Keratinocyte (primary cell): Measurements from ENCODE around the gene ADIPOR2. TPM values are rescaled to one million over a fixed set of nuclear protein-coding genes. Genes with fewer than 3 reads are reported as not detected.

Source experiments
- DNase-seq: peaks from one replicate; pipeline ENCODE4 v3.0.0-alpha.2; 2011; ENCODE audit warnings: low read depth, missing footprints, low spot score
- FAIRE-seq: peaks from 2 replicates; lab custom pipeline; 2011; peaks lifted over from hg19 to GRCh38; lab: Jason Lieb, UNC
- H2AFZ ChIP-seq: 2 replicates; pipeline ENCODE4 v1.6.0; 2012; ENCODE audit warnings: low read length, control low read depth, inconsistent platforms; ENCODE audit not compliant: control insufficient read depth
- H3K27ac ChIP-seq: 2 replicates; pipeline ENCODE4 v1.5.1; 2011; ENCODE audit warnings: low read length; ENCODE audit not compliant: control insufficient read depth, insufficient read depth
- H3K27me3 ChIP-seq: 3 replicates; pipeline ENCODE4 v1.6.0; 2011; ENCODE audit warnings: low read length; ENCODE audit not compliant: control insufficient read depth, insufficient read depth; ENCODE audit errors: extremely low read depth
- H3K36me3 ChIP-seq, 2 experiments: 2 replicates in 1 of 2; 3 replicates in 1 of 2; pipeline ENCODE4 v1.5.1; 2011; ENCODE audit warnings: low read length in 2 of 2, mild to moderate bottlenecking in 1 of 2; ENCODE audit not compliant: control insufficient read depth in 2 of 2, insufficient read depth in 2 of 2; ENCODE audit errors: extremely low read depth in 1 of 2
- H3K4me1 ChIP-seq: 3 replicates; pipeline ENCODE4 v1.5.1; 2011; ENCODE audit warnings: low read length; ENCODE audit not compliant: control insufficient read depth, insufficient read depth; ENCODE audit errors: extremely low read depth
- H3K4me2 ChIP-seq: 3 replicates; pipeline ENCODE4 v1.6.0; 2011; ENCODE audit warnings: low read depth, low read length; ENCODE audit not compliant: control insufficient read depth, insufficient read depth; ENCODE audit errors: extremely low read depth
- H3K4me3 ChIP-seq, 3 experiments: fragments of 200-600 bp in 1 of 3; sonication (generic) in 1 of 3; 2 replicates in 2 of 3; 3 replicates in 1 of 3; pipeline ENCODE4 v1.5.1; 2011 to 2016; ENCODE audit warnings: low read length in 3 of 3, mild to moderate bottlenecking in 3 of 3, control low read depth in 2 of 3, inconsistent platforms in 1 of 3, low read depth in 1 of 3, mixed read lengths in 1 of 3, mixed run types in 1 of 3, moderate library complexity in 1 of 3; ENCODE audit not compliant: control insufficient read depth in 2 of 3, insufficient read depth in 2 of 3; ENCODE audit errors: extremely low read depth in 1 of 3
- H3K79me2 ChIP-seq: 2 replicates; pipeline ENCODE4 v1.6.0; 2012; ENCODE audit warnings: low read length; ENCODE audit not compliant: control insufficient read depth, insufficient read depth
- H3K9ac ChIP-seq: 3 replicates; pipeline ENCODE4 v1.6.0; 2011; ENCODE audit warnings: low read length; ENCODE audit not compliant: control insufficient read depth, insufficient read depth; ENCODE audit errors: extremely low read depth
- H3K9me1 ChIP-seq: 3 replicates; pipeline ENCODE4 v1.6.0; 2011; ENCODE audit warnings: low read length; ENCODE audit not compliant: control insufficient read depth, insufficient read depth; ENCODE audit errors: extremely low read depth
- H3K9me3 ChIP-seq: 2 replicates; pipeline ENCODE4 v1.5.1; 2012; ENCODE audit warnings: low read depth, low read length; ENCODE audit not compliant: control insufficient read depth
- H4K20me1 ChIP-seq: 3 replicates; pipeline ENCODE4 v1.6.0; 2011; ENCODE audit warnings: low read length; ENCODE audit not compliant: control insufficient read depth, insufficient read depth; ENCODE audit errors: extremely low read depth
- EZH2 ChIP-seq: IDR thresholded peaks from one replicate; pipeline ENCODE4 v1.6.1; 2012; ENCODE audit warnings: inconsistent platforms, mild to moderate bottlenecking, low read length, moderate library complexity
- dilution Hi-C: fragments of 300-500 bp; cut with MboI; formaldehyde crosslinking; loops from one replicate; pipeline ENCODE4 v1.7.0; 2020; ENCODE audit warnings: low sequenced_read_pairs; ENCODE audit not compliant: extremely low pct_ligation_motif_present
- polyA plus RNA-seq, 5 experiments: library from polyadenylated mRNA; depleted of rRNA in 3 of 5; stranded (reverse) in 3 of 5; stranded (forward) in 1 of 5; unstranded in 1 of 5; fragments of >200 nt; gene quantifications; 1 replicate in 1 of 5; 2 replicates in 3 of 5; 3 replicates in 1 of 5; pipeline versions ENCODE4 v1.2.1 to v1.2.3, GENCODE V29; 2011 to 2012; ENCODE audit warnings: missing spikeins in 2 of 5, low read depth in 1 of 5, low replicate concordance in 1 of 5
- TF ChIP-seq, protein P1 (sequence below), 3 experiments: IDR thresholded peaks in 1 of 3; conservative IDR thresholded peaks in 1 of 3; optimal IDR thresholded peaks in 1 of 3; 2 replicates in 2 of 3; 3 replicates in 1 of 3; pipeline versions ENCODE3 to v1.5.1; 2011; ENCODE audit warnings: low read length in 3 of 3, mild to moderate bottlenecking in 3 of 3, moderate library complexity in 2 of 3, control low read depth in 1 of 3, inconsistent platforms in 1 of 3; ENCODE audit not compliant: insufficient read depth in 2 of 3; ENCODE audit errors: extremely low read depth in 1 of 3

The ADIPOR2 gene
- polyA plus RNA-seq, 1 donor (not counting 4 experiments of a cell fraction or from before 2014, with no cell fraction given): 59.4 TPM

DNA sequence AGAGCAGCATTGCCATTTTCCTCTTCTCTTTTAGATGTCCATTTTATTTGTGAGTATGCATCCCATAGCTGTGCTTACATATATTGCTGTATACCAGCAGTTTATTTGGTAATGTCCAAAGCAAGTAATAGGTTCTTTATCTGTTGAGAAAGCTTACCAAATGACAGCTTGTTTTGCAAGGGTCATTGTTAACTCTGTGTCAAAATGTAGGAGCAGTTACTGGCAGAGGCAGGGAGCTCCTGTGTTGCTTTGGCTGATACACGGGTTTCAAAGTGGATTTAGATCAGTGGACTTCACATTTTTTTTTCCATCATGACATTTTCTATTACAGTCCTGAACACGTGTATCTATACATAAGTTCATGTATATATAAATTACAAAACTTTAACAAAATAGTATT is 91.3 kb downstream of the ADIPOR2 start:
- DNase-seq (no peak), FAIRE-seq (no peak)
- dilution Hi-C loops: no loop called here
- Histone ChIP-seq H3K36me3 (peaks cover 13 to 34% of the 10 kb centered on the region in 2 experiments), H3K27ac (no peak overlapping the region), H3K9ac (no peak overlapping the region), H4K20me1 (no peaks in the 10 kb centered on the region), H3K79me2 (peaks cover 1% of the 10 kb centered on the region), H3K4me3 (no peak overlapping the region), H2AFZ (no peak overlapping the region), H3K27me3 (no peaks in the 10 kb centered on the region), H3K4me2 (no peak overlapping the region), H3K9me1 (no peaks in the 10 kb centered on the region), H3K9me3 (no peaks in the 10 kb centered on the region), H3K4me1 (peaks cover 11% of the 10 kb centered on the region)
- TF ChIP-seq EZH2: no peak
- TF ChIP-seq, protein P1, sequence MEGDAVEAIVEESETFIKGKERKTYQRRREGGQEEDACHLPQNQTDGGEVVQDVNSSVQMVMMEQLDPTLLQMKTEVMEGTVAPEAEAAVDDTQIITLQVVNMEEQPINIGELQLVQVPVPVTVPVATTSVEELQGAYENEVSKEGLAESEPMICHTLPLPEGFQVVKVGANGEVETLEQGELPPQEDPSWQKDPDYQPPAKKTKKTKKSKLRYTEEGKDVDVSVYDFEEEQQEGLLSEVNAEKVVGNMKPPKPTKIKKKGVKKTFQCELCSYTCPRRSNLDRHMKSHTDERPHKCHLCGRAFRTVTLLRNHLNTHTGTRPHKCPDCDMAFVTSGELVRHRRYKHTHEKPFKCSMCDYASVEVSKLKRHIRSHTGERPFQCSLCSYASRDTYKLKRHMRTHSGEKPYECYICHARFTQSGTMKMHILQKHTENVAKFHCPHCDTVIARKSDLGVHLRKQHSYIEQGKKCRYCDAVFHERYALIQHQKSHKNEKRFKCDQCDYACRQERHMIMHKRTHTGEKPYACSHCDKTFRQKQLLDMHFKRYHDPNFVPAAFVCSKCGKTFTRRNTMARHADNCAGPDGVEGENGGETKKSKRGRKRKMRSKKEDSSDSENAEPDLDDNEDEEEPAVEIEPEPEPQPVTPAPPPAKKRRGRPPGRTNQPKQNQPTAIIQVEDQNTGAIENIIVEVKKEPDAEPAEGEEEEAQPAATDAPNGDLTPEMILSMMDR (optimal IDR thresholded peaks at IDR 0.05 in 1 of 3, IDR thresholded peaks at IDR 0.05 in 1 of 3, conservative IDR thresholded peaks at IDR 0.05 in 1 of 3; ENCODE audit: extremely low read depth in 1 of 3, insufficient read depth in 2 of 3, low read length in 3 of 3): no peak

DNA sequence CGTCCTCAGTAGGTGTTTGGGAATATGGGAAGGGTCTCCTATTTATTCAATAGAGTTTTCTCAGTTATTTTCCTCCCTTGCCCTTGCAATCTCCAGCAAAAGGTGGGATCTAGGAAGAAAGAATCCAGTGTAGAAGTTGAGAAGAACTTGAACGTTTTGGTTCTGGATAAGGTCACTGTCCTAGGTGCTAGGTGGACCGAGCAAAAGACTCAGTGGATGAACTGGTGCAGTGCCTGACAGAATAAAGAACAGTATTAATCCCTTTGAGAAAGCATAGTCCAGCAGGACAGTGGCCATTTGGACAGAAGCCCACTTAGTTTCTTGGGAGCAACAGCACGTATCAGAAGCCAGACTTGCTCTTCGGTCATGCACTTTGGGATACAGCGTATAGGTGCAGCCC is 96.8 kb downstream of the ADIPOR2 start:
- no peaks in the 10 kb centered on the region for H3K9me1 ChIP-seq
- DNase-seq: no peak
- no peak overlapping the region for H3K4me3 ChIP-seq
- dilution Hi-C loops: no loop called here
- no peaks in the 10 kb centered on the region for H3K27me3 ChIP-seq
- no peak overlapping the region for H2AFZ ChIP-seq
- no peak overlapping the region for H3K27ac ChIP-seq
- no peaks in the 10 kb centered on the region for H3K79me2 ChIP-seq
- TF ChIP-seq, protein P1 (optimal IDR thresholded peaks at IDR 0.05 in 1 of 3, IDR thresholded peaks at IDR 0.05 in 1 of 3, conservative IDR thresholded peaks at IDR 0.05 in 1 of 3; ENCODE audit: extremely low read depth in 1 of 3, insufficient read depth in 2 of 3, low read length in 3 of 3): no peak
- no peak for TF ChIP-seq EZH2
- H3K4me1 ChIP-seq: no peaks in the 10 kb centered on the region
- H3K36me3 ChIP-seq: peaks cover 17 to 27% of the 10 kb centered on the region in 2 experiments
- FAIRE-seq: no peak
- H3K4me2 ChIP-seq: no peak overlapping the region
- peaks cover 2% of the 10 kb centered on the region for H4K20me1 ChIP-seq
- H3K9me3 ChIP-seq: no peaks in the 10 kb centered on the region
- no peak overlapping the region for H3K9ac ChIP-seq
